Activated naive CD8-positive, alpha-beta T cell treated with anti-CD3 and anti-CD28 coated beads for 36 hours (primary cell): Measurements from ENCODE around the gene GFPT2. TPM values are rescaled to one million over a fixed set of nuclear protein-coding genes. Genes with fewer than 3 reads are reported as not detected.
A peak's percentile ranks its signal among the peaks of the same experiment; 100 is the strongest.

ENCODE experiments used
- DNase-seq: peaks from one replicate; pipeline ENCODE4 v3.0.0; 2021
- H3K27ac Mint-ChIP-seq: one replicate; pipeline ENCODE4 v1.8.0; 2022; ENCODE audit warnings: mild to moderate bottlenecking, moderate library complexity, mixed read lengths
- H3K27me3 Mint-ChIP-seq: one replicate; pipeline ENCODE4 v1.8.0; 2022; ENCODE audit warnings: mild to moderate bottlenecking, mixed read lengths
- H3K36me3 Mint-ChIP-seq: one replicate; pipeline ENCODE4 v1.8.0; 2021; ENCODE audit warnings: mild to moderate bottlenecking, mixed read lengths
- H3K4me1 Mint-ChIP-seq: one replicate; pipeline ENCODE4 v1.8.0; 2021; ENCODE audit warnings: mixed read lengths
- H3K4me3 Mint-ChIP-seq: one replicate; pipeline ENCODE4 v1.8.0; 2022; ENCODE audit warnings: mild to moderate bottlenecking, moderate library complexity, mixed read lengths
- H3K9me3 Mint-ChIP-seq: one replicate; pipeline ENCODE4 v1.8.0; 2022; ENCODE audit warnings: mixed read lengths
- total RNA-seq, 2 experiments: library from RNA; stranded (reverse); gene quantifications; one replicate each; pipeline ENCODE4 v1.2.3, GENCODE V29; 2021

Gene GFPT2
- total RNA-seq, 2 experiments from 2014 or later, result 0.10 to 0.18 TPM

- no peak overlapping the region for H3K27ac Mint-ChIP-seq
- DNase-seq, result no peak
- H3K9me3 Mint-ChIP-seq, result no peaks in the 10 kb centered on the region
- H3K4me3 Mint-ChIP-seq, result no peak overlapping the region
- no peaks in the 10 kb centered on the region for H3K36me3 Mint-ChIP-seq
- no peaks in the 10 kb centered on the region for H3K27me3 Mint-ChIP-seq
- H3K4me1 Mint-ChIP-seq, result no peaks in the 10 kb centered on the region
Observed at GRCh38 chr5:180323160-180323559, 30.0 kb downstream of the GFPT2 start.

GRCh38 chr5:180318456-180319089, 34.6 kb downstream of the GFPT2 start:
- H3K27me3 Mint-ChIP-seq, result no peaks in the 10 kb centered on the region
- no peak overlapping the region for H3K27ac Mint-ChIP-seq
- H3K36me3 Mint-ChIP-seq, result no peaks in the 10 kb centered on the region

DNA sequence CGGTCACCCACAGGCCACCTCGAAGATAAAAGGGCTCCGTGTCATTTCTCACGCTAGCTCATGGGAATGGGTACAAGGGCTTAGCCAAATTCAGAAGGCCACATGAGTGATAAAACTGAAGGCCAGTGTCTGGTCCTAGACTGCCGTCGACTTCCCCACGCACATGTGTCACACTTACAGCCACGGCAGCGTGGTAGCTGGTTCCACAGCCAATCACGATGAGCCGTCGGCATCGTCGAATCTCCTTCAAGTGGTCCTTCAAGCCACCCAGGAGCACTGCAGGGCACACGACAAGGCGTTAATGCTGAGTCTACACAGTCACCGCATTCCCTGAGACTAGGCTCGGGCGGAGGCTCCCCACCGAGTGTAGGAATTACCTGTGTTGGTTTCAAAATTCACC, 36.5 kb downstream of the GFPT2 start:
- H3K4me3 Mint-ChIP-seq, result no peak overlapping the region
- no peak overlapping the region for H3K27ac Mint-ChIP-seq
- H3K4me1 Mint-ChIP-seq, result no peaks in the 10 kb centered on the region
- no peaks in the 10 kb centered on the region for H3K9me3 Mint-ChIP-seq
- no peaks in the 10 kb centered on the region for H3K36me3 Mint-ChIP-seq
- H3K27me3 Mint-ChIP-seq, result no peaks in the 10 kb centered on the region
- no peak for DNase-seq

More at GRCh38 chr5:180318456-180319089, 34.6 kb downstream of the GFPT2 start:
- Mint-ChIP-seq H3K4me1 (no peaks in the 10 kb centered on the region), H3K9me3 (no peaks in the 10 kb centered on the region), H3K4me3 (no peak overlapping the region)
- DNase-seq, result no peak

- H3K9me3 Mint-ChIP-seq, result no peaks in the 10 kb centered on the region
- no peak overlapping the region for H3K4me3 Mint-ChIP-seq
- peak; percentile 73 for DNase-seq
- H3K27me3 Mint-ChIP-seq, result no peaks in the 10 kb centered on the region
- H3K4me1 Mint-ChIP-seq, result no peaks in the 10 kb centered on the region
- no peak overlapping the region for H3K27ac Mint-ChIP-seq
- no peaks in the 10 kb centered on the region for H3K36me3 Mint-ChIP-seq
Observed at GRCh38 chr5:180315762-180316212, 37.3 kb downstream of the GFPT2 start.

DNA sequence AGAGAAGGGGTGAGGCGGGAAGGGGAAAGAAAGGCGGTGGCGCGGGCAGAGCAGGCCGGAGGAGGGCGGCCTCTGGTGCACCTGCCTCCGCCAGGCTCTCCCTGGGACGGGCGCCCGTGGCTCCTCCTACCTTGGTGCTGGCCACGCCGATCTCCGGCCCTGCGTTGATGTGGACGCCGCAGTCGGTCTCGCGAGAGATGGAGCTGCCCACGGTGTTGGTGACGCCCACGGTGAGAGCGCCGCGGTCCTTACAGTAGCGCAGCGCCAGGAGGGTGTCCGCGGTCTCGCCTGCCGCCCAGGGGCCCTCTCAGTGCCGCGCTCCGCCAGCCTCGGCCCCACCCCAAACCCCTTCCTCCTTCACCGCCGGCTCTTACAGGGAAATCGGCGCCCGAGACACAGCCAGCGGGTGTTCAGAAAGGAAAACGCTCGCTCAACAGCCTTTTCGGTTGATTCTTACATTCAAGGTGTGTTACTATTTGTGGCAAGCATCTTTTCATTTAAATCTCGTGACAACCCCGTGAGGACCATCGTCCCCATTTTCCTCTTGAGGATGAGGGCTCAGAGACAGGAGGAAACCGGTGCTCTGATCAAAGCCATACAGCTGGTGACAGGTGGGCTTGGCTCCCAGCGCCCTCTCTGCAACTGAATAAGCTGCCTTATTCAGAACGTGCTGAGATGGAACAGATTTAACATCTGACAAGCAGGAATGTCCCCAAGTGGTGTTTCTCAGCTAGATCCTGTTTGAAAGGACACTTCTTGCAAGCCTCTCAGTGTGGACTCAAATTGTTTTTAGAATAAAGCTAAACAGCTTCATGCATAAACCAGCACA, 39.2 kb downstream of the GFPT2 start:
- peak; percentile 82 for DNase-seq
- Mint-ChIP-seq H3K27ac (no peak overlapping the region), H3K27me3 (no peaks in the 10 kb centered on the region), H3K4me1 (no peaks in the 10 kb centered on the region), H3K9me3 (no peaks in the 10 kb centered on the region), H3K36me3 (no peaks in the 10 kb centered on the region), H3K4me3 (peak overlapping the region; percentile 73)

- Mint-ChIP-seq H3K4me3 (no peak overlapping the region), H3K36me3 (no peaks in the 10 kb centered on the region), H3K9me3 (no peaks in the 10 kb centered on the region), H3K27me3 (no peaks in the 10 kb centered on the region), H3K27ac (no peak overlapping the region), H3K4me1 (no peaks in the 10 kb centered on the region)
- no peak for DNase-seq
Observed at GRCh38 chr5:180311216-180311615, 41.9 kb downstream of the GFPT2 start.

- H3K4me3 Mint-ChIP-seq, result no peak overlapping the region
- H3K4me1 Mint-ChIP-seq, result no peaks in the 10 kb centered on the region
Observed at GRCh38 chr5:180306796-180307195, 46.3 kb downstream of the GFPT2 start.

DNA sequence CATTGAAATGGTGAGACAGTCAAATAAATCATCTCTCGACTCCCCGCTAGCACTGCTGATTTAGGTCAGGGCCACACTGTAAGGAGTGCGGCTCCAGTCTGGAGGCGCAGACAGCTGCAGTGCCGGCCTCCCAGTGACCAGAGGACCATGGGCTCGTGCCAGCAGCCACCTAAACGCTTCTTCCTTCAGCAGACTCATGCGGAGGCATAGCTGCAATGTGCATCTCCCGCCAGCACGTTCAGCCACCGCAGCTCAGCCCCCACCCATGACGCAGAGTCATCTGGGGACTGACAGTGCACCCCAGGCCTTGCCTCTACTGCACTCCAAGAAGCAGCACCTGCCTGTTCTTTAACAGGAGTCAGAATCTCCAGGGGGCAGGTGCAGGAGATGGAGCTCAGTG, 47.7 kb downstream of the GFPT2 start:
- H3K36me3 Mint-ChIP-seq, result no peaks in the 10 kb centered on the region

More at GRCh38 chr5:180306796-180307195, 46.3 kb downstream of the GFPT2 start:
- Mint-ChIP-seq H3K27me3 (no peaks in the 10 kb centered on the region), H3K9me3 (no peaks in the 10 kb centered on the region), H3K36me3 (no peaks in the 10 kb centered on the region), H3K27ac (no peak overlapping the region)
- no peak for DNase-seq

DNA sequence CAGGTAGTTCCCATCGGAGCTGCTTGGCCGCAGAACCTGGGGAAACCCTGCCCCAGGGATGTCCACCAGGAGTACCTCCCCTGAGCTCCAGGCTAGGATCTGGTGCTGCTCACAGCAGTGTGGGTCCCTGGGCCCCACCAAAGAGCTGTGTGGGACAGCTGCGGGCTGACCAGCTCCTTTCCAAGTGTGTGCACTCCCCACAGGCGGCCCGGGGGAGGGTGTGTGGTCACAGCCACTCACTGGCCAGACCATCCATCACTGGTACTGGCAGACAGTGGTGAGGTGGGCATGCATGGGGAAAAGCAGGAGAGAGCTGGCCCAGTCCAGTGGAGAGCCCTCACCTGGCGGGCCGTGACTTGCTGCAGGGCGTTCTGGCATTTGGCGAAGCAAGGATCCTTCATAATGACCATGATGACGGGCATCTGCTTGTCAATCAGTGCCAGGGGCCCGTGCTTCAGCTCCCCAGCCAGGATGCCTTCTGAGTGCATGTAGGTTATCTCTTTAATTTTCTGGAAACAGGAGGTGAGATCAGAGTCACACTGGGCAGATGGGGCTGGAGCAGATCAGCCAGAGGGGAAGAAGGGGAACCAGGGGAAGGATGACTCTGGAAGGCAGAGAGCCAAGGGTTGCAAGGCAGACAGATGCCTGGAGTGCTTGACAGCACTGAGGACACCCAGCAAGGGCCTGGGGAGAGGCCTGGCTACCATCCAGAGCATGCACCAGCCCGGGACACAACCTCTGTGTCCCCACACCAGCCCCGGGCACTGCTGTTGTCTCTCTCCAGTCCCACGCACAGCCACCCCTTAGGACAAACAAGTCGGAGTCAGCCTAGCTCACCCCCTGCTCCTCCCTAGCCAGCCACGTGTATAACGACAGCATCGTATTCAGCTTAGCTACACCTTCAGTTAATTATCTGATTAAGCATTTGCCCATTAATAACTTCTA, 48.4 kb downstream of the GFPT2 start:
- Mint-ChIP-seq H3K27ac (no peak overlapping the region), H3K27me3 (no peaks in the 10 kb centered on the region)

More for the DNA sequence above, 47.7 kb downstream of the GFPT2 start:
- no peaks in the 10 kb centered on the region for H3K9me3 Mint-ChIP-seq
- H3K27ac Mint-ChIP-seq, result no peak overlapping the region
- no peak for DNase-seq
- no peaks in the 10 kb centered on the region for H3K27me3 Mint-ChIP-seq
- H3K4me1 Mint-ChIP-seq, result no peaks in the 10 kb centered on the region
- H3K4me3 Mint-ChIP-seq, result no peak overlapping the region

DNA sequence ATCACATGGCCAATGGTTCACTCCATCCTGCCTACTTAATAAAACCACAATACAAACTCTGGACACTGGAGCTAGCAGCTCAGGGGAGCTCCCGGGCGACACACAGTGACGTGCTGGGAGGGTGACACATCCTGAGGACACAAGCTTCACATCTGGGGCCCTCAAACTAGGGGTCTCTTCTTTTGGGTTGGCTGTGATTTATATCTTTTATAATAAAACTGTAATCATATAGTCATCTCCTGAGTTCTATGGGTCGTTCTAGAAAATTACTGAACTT, 49.2 kb downstream of the GFPT2 start:
- Mint-ChIP-seq H3K36me3 (no peaks in the 10 kb centered on the region), H3K27me3 (no peaks in the 10 kb centered on the region), H3K4me1 (no peaks in the 10 kb centered on the region), H3K4me3 (no peak overlapping the region), H3K27ac (no peak overlapping the region), H3K9me3 (no peaks in the 10 kb centered on the region)
- DNase-seq, result no peak

More for the DNA sequence above, 48.4 kb downstream of the GFPT2 start:
- Mint-ChIP-seq H3K36me3 (no peaks in the 10 kb centered on the region), H3K9me3 (no peaks in the 10 kb centered on the region), H3K4me1 (no peaks in the 10 kb centered on the region), H3K4me3 (no peak overlapping the region)
- no peak for DNase-seq

DNA sequence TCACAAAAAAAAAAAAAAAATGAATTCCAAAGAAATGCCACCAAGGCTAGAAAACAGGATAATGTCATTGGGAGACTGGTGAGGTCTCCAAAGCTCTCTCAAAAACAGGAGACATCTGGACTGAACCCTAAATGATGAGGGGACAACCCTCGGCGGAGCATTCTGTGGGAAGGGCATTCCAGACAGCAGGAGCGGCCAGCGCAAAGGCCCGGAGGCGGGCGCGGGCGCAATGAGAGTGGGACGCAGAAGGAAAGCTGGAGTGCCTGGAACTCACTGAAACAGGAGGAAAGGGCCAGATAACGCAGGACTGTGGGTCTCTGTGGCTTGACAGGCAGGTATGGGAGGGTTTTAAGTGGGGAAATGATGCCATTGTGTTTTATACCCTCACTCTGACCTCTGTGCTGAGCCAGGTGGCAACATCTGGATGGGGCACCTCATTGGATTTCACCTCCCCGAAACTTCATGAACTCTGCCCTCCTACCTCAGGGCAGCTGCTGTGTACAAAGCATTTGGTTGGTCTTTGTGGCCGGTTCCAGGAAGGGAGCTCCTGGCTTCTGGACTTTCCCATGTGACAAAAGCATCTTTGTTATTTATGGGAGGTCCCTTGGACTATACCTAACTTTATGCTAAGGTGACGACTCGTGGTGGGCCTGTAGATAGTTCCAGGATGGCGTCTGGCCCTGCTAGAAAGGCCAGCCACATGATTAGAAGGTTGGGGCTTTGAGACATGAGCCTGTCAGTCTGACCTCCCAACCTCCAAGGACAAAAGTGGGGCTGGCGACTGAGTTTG, 49.7 kb downstream of the GFPT2 start:
- Mint-ChIP-seq H3K36me3 (no peaks in the 10 kb centered on the region), H3K4me3 (no peak overlapping the region), H3K27ac (no peak overlapping the region), H3K9me3 (no peaks in the 10 kb centered on the region), H3K4me1 (no peaks in the 10 kb centered on the region), H3K27me3 (no peaks in the 10 kb centered on the region)
- no peak for DNase-seq

- no peaks in the 10 kb centered on the region for H3K27me3 Mint-ChIP-seq
- peaks cover 4% of the 10 kb centered on the region for H3K4me1 Mint-ChIP-seq
Observed at GRCh38 chr5:180302256-180302655, 50.9 kb downstream of the GFPT2 start.

DNA sequence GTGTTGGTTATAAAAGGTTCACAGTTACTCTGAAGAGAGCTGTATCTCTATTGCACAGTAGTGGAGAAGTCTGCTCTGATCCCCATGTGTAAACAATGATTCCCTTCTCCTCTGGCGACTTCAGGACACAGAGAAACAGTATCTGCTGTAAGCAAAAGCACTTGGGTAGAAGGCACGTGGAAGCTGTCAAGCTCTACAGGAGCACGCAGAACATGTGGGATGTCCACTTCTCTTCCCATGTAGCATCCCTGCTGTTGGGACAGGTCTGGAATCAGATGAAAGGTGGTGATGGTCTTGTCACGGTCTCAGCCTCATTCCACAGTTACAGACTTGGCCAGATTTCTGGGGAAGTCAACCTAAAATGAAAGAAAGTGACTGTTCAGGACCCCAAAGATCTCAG, 51.9 kb downstream of the GFPT2 start:
- H3K4me3 Mint-ChIP-seq, result no peak overlapping the region
- no peaks in the 10 kb centered on the region for H3K9me3 Mint-ChIP-seq
- DNase-seq, result no peak
- H3K4me1 Mint-ChIP-seq, result peaks cover 4% of the 10 kb centered on the region
- H3K36me3 Mint-ChIP-seq, result no peaks in the 10 kb centered on the region
- H3K27me3 Mint-ChIP-seq, result no peaks in the 10 kb centered on the region
- H3K27ac Mint-ChIP-seq, result no peak overlapping the region

More at GRCh38 chr5:180302256-180302655, 50.9 kb downstream of the GFPT2 start:
- no peak for DNase-seq
- H3K36me3 Mint-ChIP-seq, result no peaks in the 10 kb centered on the region
- H3K9me3 Mint-ChIP-seq, result no peaks in the 10 kb centered on the region
- no peak overlapping the region for H3K27ac Mint-ChIP-seq
- H3K4me3 Mint-ChIP-seq, result no peak overlapping the region

GRCh38 chr5:180299526-180299925, 53.6 kb downstream of the GFPT2 start:
- H3K9me3 Mint-ChIP-seq, result no peaks in the 10 kb centered on the region
- H3K27ac Mint-ChIP-seq, result no peak overlapping the region
- H3K4me1 Mint-ChIP-seq, result peaks cover 10% of the 10 kb centered on the region
- no peak for DNase-seq
- H3K4me3 Mint-ChIP-seq, result no peak overlapping the region
- no peaks in the 10 kb centered on the region for H3K27me3 Mint-ChIP-seq
- no peaks in the 10 kb centered on the region for H3K36me3 Mint-ChIP-seq
